HG03103 (cell line): ENCODE data around the gene HTT.
A peak's percentile ranks its signal among the peaks of the same experiment; 100 is the strongest.

Source experiments
- ATAC-seq: cut with Tn5 transposase; IDR thresholded peaks from one replicate; pipeline ENCODE4 v1.9.1; 2021; ENCODE audit warnings: low read depth; ENCODE audit not compliant: unreplicated experiment

Gene HTT

GRCh38 chr4:3074078-3074845 is at the start of gene HTT, which contains the start of gene HTT-AS:
TSS of gene HTT (plus strand) at chr4:3074681. CDS start at chr4:3074826, 145 bp downstream.
TSS of gene HTT-AS (minus strand) at chr4:3074538.
- peak; percentile 69 for ATAC-seq

- no peak for ATAC-seq
These were observed 48.6 kb upstream of the HTT start for GRCh38 chr4:3025881-3026280.

GRCh38 chr4:3026540-3026939 is 47.9 kb upstream of the HTT start:
- ATAC-seq = no peak

GRCh38 chr4:3029464-3029863 is 45.0 kb upstream of the HTT start:
- no peak for ATAC-seq

- ATAC-seq = no peak
These were observed 43.7 kb upstream of the HTT start for GRCh38 chr4:3030566-3031356.

GRCh38 chr4:3031357-3032082 is 43.0 kb upstream of the HTT start:
- ATAC-seq = no peak

GRCh38 chr4:3034231-3034630 is 40.2 kb upstream of the HTT start:
- no peak for ATAC-seq

- ATAC-seq = no peak
These were observed 39.2 kb upstream of the HTT start for GRCh38 chr4:3035249-3035648.

GRCh38 chr4:3035674-3036073 is 38.8 kb upstream of the HTT start:
- ATAC-seq = no peak

GRCh38 chr4:3036131-3036952 is 38.1 kb upstream of the HTT start:
- ATAC-seq = no peak

- no peak for ATAC-seq
These were observed 36.5 kb upstream of the HTT start for GRCh38 chr4:3037957-3038461.

GRCh38 chr4:3039706-3040366 is 34.6 kb upstream of the HTT start:
- ATAC-seq = peak; percentile 8

GRCh38 chr4:3040452-3041191 is 33.9 kb upstream of the HTT start:
- ATAC-seq = peak; percentile 44

GRCh38 chr4:3041192-3042142 is 33.0 kb upstream of the HTT start:
- no peak for ATAC-seq

- no peak for ATAC-seq
These were observed 32.3 kb upstream of the HTT start for GRCh38 chr4:3042226-3042625.

- ATAC-seq = no peak
These were observed 31.0 kb upstream of the HTT start for GRCh38 chr4:3043282-3044020.
